Erythroblast (primary cell): ENCODE results near the gene DNAH2.

ENCODE experiments used
- GATA1 ChIP-seq: IDR thresholded peaks from 2 replicates; pipeline ENCODE4 v1.6.1; 2011; ENCODE audit warnings: low read depth, mild to moderate bottlenecking, control low read depth, low read length, moderate library complexity
- POLR2A ChIP-seq: IDR thresholded peaks from 2 replicates; pipeline ENCODE4 v1.6.1; 2011; ENCODE audit warnings: mild to moderate bottlenecking, low read length

DNA sequence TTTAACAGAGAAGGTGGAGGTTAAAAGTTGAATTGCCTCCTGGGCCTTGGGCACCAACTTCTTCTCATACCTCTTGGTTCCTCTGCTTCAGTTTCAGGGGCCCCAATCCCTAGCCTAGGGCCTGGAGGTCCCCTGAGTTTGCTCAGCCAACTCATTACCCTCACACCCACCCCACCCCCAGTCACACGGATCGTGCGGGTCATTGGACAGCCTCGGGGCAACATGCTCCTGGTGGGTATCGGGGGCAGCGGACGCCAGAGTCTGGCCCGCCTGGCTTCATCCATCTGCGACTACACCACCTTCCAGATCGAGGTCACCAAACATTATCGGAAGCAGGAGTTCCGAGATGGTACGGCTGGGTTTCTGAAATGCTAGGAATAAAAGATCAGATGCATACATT, 80.4 kb downstream of the DNAH2 start:
- TF ChIP-seq GATA1 = no peak
- no peak for TF ChIP-seq POLR2A
